ENCODE results near the gene SEMA6A. TPM values are rescaled to one million over a fixed set of nuclear protein-coding genes. Genes with fewer than 3 reads are reported as not detected.

Gene SEMA6A
- total RNA-seq, 1 experiment from 2014 or later = 2.1 TPM

DNA sequence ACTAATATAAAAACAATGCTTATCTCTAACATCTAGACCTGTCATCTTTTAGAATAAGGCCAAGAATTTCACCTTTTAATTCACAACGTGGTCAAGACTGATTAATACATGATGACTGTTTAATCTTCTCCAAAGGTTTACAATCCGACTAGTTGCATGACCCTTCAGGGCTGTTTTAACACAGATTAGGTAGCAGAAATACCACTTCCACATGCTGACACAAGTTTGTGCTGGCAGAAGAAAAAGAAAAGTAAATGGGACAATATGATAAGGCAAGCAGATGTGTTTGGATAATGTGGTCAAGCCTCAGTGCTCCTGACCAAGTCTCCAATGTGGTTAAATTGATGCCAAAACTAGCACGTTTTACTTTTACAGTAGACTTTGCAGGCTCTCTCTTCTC, 31.1 kb downstream of the SEMA6A start:
- no peak for DNase-seq (ENCODE audit: unreplicated experiment)
- Mint-ChIP-seq H3K4me1 (ENCODE audit: insufficient read depth, unreplicated experiment) (peaks cover 11% of the 10 kb centered on the region), H3K36me3 (ENCODE audit: insufficient read depth, unreplicated experiment) (no peaks in the 10 kb centered on the region), H3K9me3 (ENCODE audit: unreplicated experiment) (peaks cover 13% of the 10 kb centered on the region), H3K4me3 (ENCODE audit: unreplicated experiment) (no peak overlapping the region), H3K27me3 (ENCODE audit: insufficient read depth, unreplicated experiment) (no peaks in the 10 kb centered on the region), H3K27ac (ENCODE audit: low read depth, unreplicated experiment) (no peak overlapping the region)
- ChIA-PET POLR2A (no interaction called here), CTCF (no interaction called here)
- TF ChIP-seq, protein P1, sequence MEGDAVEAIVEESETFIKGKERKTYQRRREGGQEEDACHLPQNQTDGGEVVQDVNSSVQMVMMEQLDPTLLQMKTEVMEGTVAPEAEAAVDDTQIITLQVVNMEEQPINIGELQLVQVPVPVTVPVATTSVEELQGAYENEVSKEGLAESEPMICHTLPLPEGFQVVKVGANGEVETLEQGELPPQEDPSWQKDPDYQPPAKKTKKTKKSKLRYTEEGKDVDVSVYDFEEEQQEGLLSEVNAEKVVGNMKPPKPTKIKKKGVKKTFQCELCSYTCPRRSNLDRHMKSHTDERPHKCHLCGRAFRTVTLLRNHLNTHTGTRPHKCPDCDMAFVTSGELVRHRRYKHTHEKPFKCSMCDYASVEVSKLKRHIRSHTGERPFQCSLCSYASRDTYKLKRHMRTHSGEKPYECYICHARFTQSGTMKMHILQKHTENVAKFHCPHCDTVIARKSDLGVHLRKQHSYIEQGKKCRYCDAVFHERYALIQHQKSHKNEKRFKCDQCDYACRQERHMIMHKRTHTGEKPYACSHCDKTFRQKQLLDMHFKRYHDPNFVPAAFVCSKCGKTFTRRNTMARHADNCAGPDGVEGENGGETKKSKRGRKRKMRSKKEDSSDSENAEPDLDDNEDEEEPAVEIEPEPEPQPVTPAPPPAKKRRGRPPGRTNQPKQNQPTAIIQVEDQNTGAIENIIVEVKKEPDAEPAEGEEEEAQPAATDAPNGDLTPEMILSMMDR (IDR thresholded peaks at IDR 0.05; ENCODE audit: unreplicated experiment) = no peak
- intact Hi-C loops (cut with micrococcal nuclease) = no loop called here
- no TSS peak for BruUV-seq (replicated peaks)

DNA sequence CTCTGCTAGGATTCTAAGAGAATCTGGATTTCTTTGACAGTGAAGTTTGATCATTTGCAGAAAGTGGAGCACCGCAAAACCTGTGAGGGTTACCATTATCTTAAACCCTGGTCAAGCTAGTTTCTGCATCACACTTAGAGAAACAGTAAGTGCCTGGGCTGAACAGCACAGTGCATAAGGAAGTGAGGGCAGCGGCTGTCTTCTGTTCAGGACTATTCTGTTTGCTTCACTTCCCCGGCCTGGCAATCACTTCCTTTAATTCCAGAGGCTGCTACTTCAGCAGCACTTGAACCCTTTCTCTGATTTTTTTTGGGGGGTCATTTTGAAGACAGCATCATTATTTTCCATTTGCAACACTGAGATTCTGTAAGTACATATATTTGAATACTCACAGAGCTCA, 32.0 kb downstream of the SEMA6A start:
- H3K4me3 Mint-ChIP-seq (ENCODE audit: unreplicated experiment) = no peak overlapping the region
- no peaks in the 10 kb centered on the region for H3K27me3 Mint-ChIP-seq (ENCODE audit: insufficient read depth, unreplicated experiment)
- no TSS peak for BruUV-seq (replicated peaks)
- POLR2A ChIA-PET = interaction anchor here (0.7 kb wide), 1 partner anchor 684 kb away, joined by 3 read pairs; no protein-coding TSS in a partner anchor
- TF ChIP-seq, protein P1 (IDR thresholded peaks at IDR 0.05; ENCODE audit: unreplicated experiment) = no peak
- CTCF ChIA-PET = no interaction called here
- H3K9me3 Mint-ChIP-seq (ENCODE audit: unreplicated experiment) = peaks cover 13% of the 10 kb centered on the region
- peaks cover 11% of the 10 kb centered on the region for H3K4me1 Mint-ChIP-seq (ENCODE audit: insufficient read depth, unreplicated experiment)
- no peaks in the 10 kb centered on the region for H3K36me3 Mint-ChIP-seq (ENCODE audit: insufficient read depth, unreplicated experiment)
- H3K27ac Mint-ChIP-seq (ENCODE audit: low read depth, unreplicated experiment) = no peak overlapping the region
- DNase-seq (ENCODE audit: unreplicated experiment) = no peak
- intact Hi-C loops (cut with micrococcal nuclease) = no loop called here

DNA sequence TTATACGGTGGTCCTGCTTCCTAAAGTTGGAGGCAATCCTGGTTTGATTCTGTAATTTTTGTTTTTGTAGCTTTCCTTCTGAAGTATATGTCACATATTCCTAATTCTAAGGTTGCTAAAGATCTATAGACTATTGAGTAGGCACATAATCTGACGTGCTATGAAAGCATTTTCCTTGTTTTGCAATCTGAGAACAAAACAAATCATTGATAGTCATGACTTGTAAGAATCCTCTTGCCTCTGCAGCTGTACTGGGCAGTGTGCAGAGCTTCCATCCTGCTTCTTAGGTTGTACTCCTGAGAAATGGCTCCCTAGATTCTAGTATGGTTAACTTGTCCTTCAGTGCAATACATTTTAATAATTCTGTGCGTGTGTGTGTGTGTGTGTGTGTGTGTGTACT, 35.4 kb downstream of the SEMA6A start:
- no peaks in the 10 kb centered on the region for H3K27me3 Mint-ChIP-seq (ENCODE audit: insufficient read depth, unreplicated experiment)
- TF ChIP-seq, protein P1 (IDR thresholded peaks at IDR 0.05; ENCODE audit: unreplicated experiment) = no peak

DNA sequence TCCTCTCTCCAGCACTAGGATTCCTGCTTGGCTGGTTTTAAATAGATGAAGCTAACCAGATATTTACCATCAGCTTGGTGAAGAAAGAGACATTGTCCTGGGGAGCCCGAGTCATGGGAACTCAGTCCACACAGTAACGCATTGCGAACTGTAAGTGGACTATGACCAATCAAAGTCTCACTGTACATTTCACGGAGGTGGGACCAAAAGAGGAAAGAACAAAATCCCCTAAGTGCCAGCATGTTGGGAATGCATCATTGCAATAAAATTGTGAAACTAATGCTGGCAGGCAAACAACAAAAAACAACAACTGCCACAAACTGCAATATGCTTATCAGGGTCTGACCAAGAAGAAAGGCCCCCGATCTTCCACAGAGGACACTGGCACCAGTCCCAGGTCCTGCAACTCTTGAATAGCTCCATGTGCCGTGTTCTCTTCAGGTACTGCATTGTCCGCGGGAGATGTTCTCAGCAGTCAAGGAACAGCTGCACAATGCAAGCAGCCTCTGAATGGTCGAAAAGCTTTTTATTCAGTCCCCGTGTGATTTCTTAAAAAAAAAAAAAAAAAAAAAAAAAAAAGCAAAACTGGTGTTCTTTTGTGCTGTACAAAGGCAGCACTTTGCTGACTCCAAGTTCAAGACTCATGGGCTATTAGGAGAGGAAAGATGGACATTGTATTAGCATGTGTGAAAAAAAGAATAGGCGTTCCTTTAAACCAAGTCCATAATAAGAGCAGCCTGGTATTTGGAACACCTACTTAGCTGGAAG, 38.1 kb downstream of the SEMA6A start:
- BruUV-seq (replicated peaks) = no TSS peak
- H3K4me1 Mint-ChIP-seq (ENCODE audit: insufficient read depth, unreplicated experiment) = no peaks in the 10 kb centered on the region
- ChIA-PET POLR2A (no interaction called here), CTCF (interaction anchor here (0.6 to 2.2 kb wide), 4 partner anchors 20 to 1501 kb away, joined by 3 to 6 read pairs (median 5); no protein-coding TSS in a partner anchor)
- H3K27me3 Mint-ChIP-seq (ENCODE audit: insufficient read depth, unreplicated experiment) = no peaks in the 10 kb centered on the region
- TF ChIP-seq, protein P1 (IDR thresholded peaks at IDR 0.05; ENCODE audit: unreplicated experiment) = no peak
- no peak for DNase-seq (ENCODE audit: unreplicated experiment)
- intact Hi-C loops (cut with micrococcal nuclease) = no loop called here
- H3K27ac Mint-ChIP-seq (ENCODE audit: low read depth, unreplicated experiment) = no peak overlapping the region
- H3K9me3 Mint-ChIP-seq (ENCODE audit: unreplicated experiment) = no peaks in the 10 kb centered on the region
- no peak overlapping the region for H3K4me3 Mint-ChIP-seq (ENCODE audit: unreplicated experiment)
- no peaks in the 10 kb centered on the region for H3K36me3 Mint-ChIP-seq (ENCODE audit: insufficient read depth, unreplicated experiment)

More for the DNA sequence above, 35.4 kb downstream of the SEMA6A start:
- Mint-ChIP-seq H3K4me1 (ENCODE audit: insufficient read depth, unreplicated experiment) (peaks cover 11% of the 10 kb centered on the region), H3K9me3 (ENCODE audit: unreplicated experiment) (no peaks in the 10 kb centered on the region), H3K27ac (ENCODE audit: low read depth, unreplicated experiment) (no peak overlapping the region), H3K36me3 (ENCODE audit: insufficient read depth, unreplicated experiment) (no peaks in the 10 kb centered on the region), H3K4me3 (ENCODE audit: unreplicated experiment) (no peak overlapping the region)
- no TSS peak for BruUV-seq (replicated peaks)
- POLR2A ChIA-PET = no interaction called here
- DNase-seq (ENCODE audit: unreplicated experiment) = no peak
- CTCF ChIA-PET = interaction anchor here (0.5 to 0.7 kb wide), 2 partner anchors 1002 to 1725 kb away, joined by 3 read pairs; no protein-coding TSS in a partner anchor
- intact Hi-C loops (cut with micrococcal nuclease) = no loop called here

All from MCF 10A (cell line).